HCT116 (cell line): ENCODE measurements around the gene DOCK4. TPM values are rescaled to one million over a fixed set of nuclear protein-coding genes. Genes with fewer than 3 reads are reported as not detected.

ENCODE experiments used
- ATAC-seq: fragments of 200-7000 bp; cut with Tn5 transposase; 2 replicates; pipeline ENCODE4 v1.9.1; 2020; ENCODE audit warnings: mild to moderate bottlenecking, moderate library complexity
- BruUV-seq: library from RNA; stranded (reverse); fragments of 400-500 nt; replicated peaks from 2 replicates; lab custom pipeline; 2021; lab: Mats Ljungman, UMichigan
- CTCF ChIA-PET: fragments of 300-600 bp; sonication (Branson Sonifier 250); formaldehyde crosslinking; loops from one replicate; lab custom pipeline; 2021; ENCODE audit warnings: antibody characterized with exemption; lab: Charles Lee
- POLR2A ChIA-PET: fragments of 300-600, 350-600 bp; sonication (Branson Sonifier 250); formaldehyde crosslinking; loops from one replicate; lab custom pipeline; 2021; ENCODE audit warnings: antibody characterized with exemption; lab: Charles Lee
- RAD21 ChIA-PET, 2 experiments: fragments of 300-600 bp; sonication (Branson Sonifier 250); formaldehyde crosslinking; loops; one replicate each; lab custom pipeline; 2023; ENCODE audit warnings: low total read pairs in 2 of 2; ENCODE audit not compliant: uncharacterized antibody in 2 of 2, unreplicated experiment in 2 of 2, low non-redundant PET in 1 of 2; lab: Charles Lee
- DNase-seq: peaks from one replicate; pipeline ENCODE4 v3.0.0-alpha.2; 2010; ENCODE audit warnings: low read depth, low spot score
- H2AFZ ChIP-seq: fragments of 200-600 bp; shearing (Covaris generic), sonication (generic); 2 replicates; pipeline ENCODE4 v1.6.1; 2017; ENCODE audit warnings: low read depth, mixed run types, mixed read lengths, antibody characterized with exemption, low read length; ENCODE audit not compliant: poor library complexity, severe bottlenecking
- H3K27ac ChIP-seq: 2 replicates; pipeline ENCODE4 v1.5.1; 2012; ENCODE audit warnings: low read depth, low read length
- H3K27me3 ChIP-seq: fragments of 200-600 bp; sonication (generic); 2 replicates; pipeline ENCODE4 v1.6.1; 2016; ENCODE audit warnings: mixed run types, low read length, mixed read lengths; ENCODE audit not compliant: insufficient read depth
- H3K36me3 ChIP-seq, 2 experiments: fragments of 200-500 bp in 1 of 2; fragments of 200-600 bp in 1 of 2; sonication (Bioruptor generic) in 1 of 2; sonication (generic) in 1 of 2; 2 replicates each; pipeline versions ENCODE4 v1.5.1 to v1.6.1; 2014 to 2016; ENCODE audit warnings: low read length in 2 of 2, inconsistent platforms in 1 of 2, mixed read lengths in 1 of 2, mixed run types in 1 of 2; ENCODE audit not compliant: insufficient read depth in 2 of 2, control insufficient read depth in 1 of 2
- H3K4me1 ChIP-seq, 2 experiments: fragments of 200-600 bp in 1 of 2; sonication (generic) in 1 of 2; 2 replicates each; pipeline versions ENCODE4 v1.5.1 to v1.6.1; 2012 to 2017; ENCODE audit warnings: low read length in 2 of 2, inconsistent platforms in 1 of 2, mild to moderate bottlenecking in 1 of 2, mixed read lengths in 1 of 2, mixed run types in 1 of 2, moderate library complexity in 1 of 2; ENCODE audit not compliant: insufficient read depth in 2 of 2, control insufficient read depth in 1 of 2
- H3K4me2 ChIP-seq: fragments of 200-600 bp; sonication (generic); 2 replicates; pipeline ENCODE4 v1.6.1; 2017; ENCODE audit warnings: mixed run types, low read length, mixed read lengths
- H3K4me3 ChIP-seq, 2 experiments: fragments of 200-600 bp in 1 of 2; sonication (generic) in 1 of 2; replicated peaks in 1 of 2; 2 replicates each; pipeline ENCODE4 v1.5.1; 2011 to 2016; ENCODE audit warnings: low read length in 2 of 2, control low read depth in 1 of 2, low read depth in 1 of 2, mild to moderate bottlenecking in 1 of 2, mixed read lengths in 1 of 2, mixed run types in 1 of 2
- H3K79me2 ChIP-seq: fragments of 200-600 bp; sonication (generic); 2 replicates; pipeline ENCODE4 v1.6.1; 2017; ENCODE audit warnings: mild to moderate bottlenecking, mixed run types, low read length, moderate library complexity, mixed read lengths; ENCODE audit not compliant: insufficient read depth
- H3K9ac ChIP-seq: fragments of 200-600 bp; sonication (generic); 2 replicates; pipeline ENCODE4 v1.6.1; 2016; ENCODE audit warnings: low read length, mixed read lengths
- H3K9me2 ChIP-seq: fragments of 200-600 bp; sonication (generic), shearing (Covaris generic); 2 replicates; pipeline ENCODE4 v1.6.1; 2017; ENCODE audit warnings: mixed run types, mild to moderate bottlenecking, moderate library complexity; ENCODE audit not compliant: insufficient read depth
- H3K9me3 ChIP-seq, 2 experiments: fragments of 200-500 bp in 1 of 2; fragments of 200-600 bp in 1 of 2; sonication (Bioruptor generic) in 1 of 2; sonication (generic) in 1 of 2; 2 replicates each; pipeline ENCODE4 v1.6.1; 2014 to 2017; ENCODE audit warnings: low read length in 2 of 2, mixed read lengths in 2 of 2, inconsistent platforms in 1 of 2, low read depth in 1 of 2, mild to moderate bottlenecking in 1 of 2, mixed run types in 1 of 2, moderate library complexity in 1 of 2; ENCODE audit not compliant: control insufficient read depth in 1 of 2, insufficient read depth in 1 of 2
- H4K20me1 ChIP-seq: fragments of 200-600 bp; sonication (generic), shearing (Covaris generic); 2 replicates; pipeline ENCODE4 v1.6.1; 2017; ENCODE audit warnings: mixed run types, mild to moderate bottlenecking, moderate library complexity; ENCODE audit not compliant: insufficient read depth
- CEBPB ChIP-seq: IDR thresholded peaks from 2 replicates; pipeline ENCODE4 v1.6.1; 2012; ENCODE audit warnings: low read depth
- ELF1 ChIP-seq: IDR thresholded peaks from 2 replicates; pipeline ENCODE4 v1.6.1; 2012; ENCODE audit warnings: low read depth, borderline replicate concordance
- FOSL1 ChIP-seq: IDR thresholded peaks from 2 replicates; pipeline ENCODE4 v1.6.1; 2012; ENCODE audit warnings: low read depth
- JUND ChIP-seq: IDR thresholded peaks from 2 replicates; pipeline ENCODE4 v1.6.1; 2012
- POLR2A ChIP-seq: IDR thresholded peaks from 2 replicates; pipeline ENCODE4 v1.7.0; 2011; ENCODE audit warnings: borderline replicate concordance; ENCODE audit not compliant: insufficient read depth, insufficient read length; ENCODE audit errors: extremely low read depth
- POLR2AphosphoS5 ChIP-seq: IDR thresholded peaks from 2 replicates; pipeline ENCODE4 v1.6.1; 2011; ENCODE audit warnings: mild to moderate bottlenecking, low read depth, low read length, moderate library complexity
- RAD21 ChIP-seq: IDR thresholded peaks from 2 replicates; pipeline ENCODE4 v1.6.1; 2012; ENCODE audit warnings: low read depth, mild to moderate bottlenecking
- SP1 ChIP-seq: IDR thresholded peaks from 2 replicates; pipeline ENCODE4 v1.6.1; 2012; ENCODE audit warnings: low read depth
- ZFX ChIP-seq: fragments of 450-650 bp; IDR thresholded peaks from 2 replicates; pipeline ENCODE4 v1.6.1; 2017
- intact Hi-C: fragments of 100-400 bp; cut with micrococcal nuclease; formaldehyde crosslinking; loops from 2 replicates; pipeline ENCODE4 v1.10.0; 2022
- total RNA-seq: library from RNA; stranded (reverse); gene quantifications from one replicate; pipeline ENCODE4 v1.2.1, GENCODE V29; 2021; ENCODE audit not compliant: unreplicated experiment
- TF ChIP-seq, protein P1 (sequence below): IDR thresholded peaks from 2 replicates; pipeline ENCODE4 v1.6.1; 2012; ENCODE audit warnings: low read depth

The DOCK4 gene
- total RNA-seq, 1 experiment from 2014 or later: 2.2 TPM

- DNase-seq: no peak
Observed at GRCh38 chr7:112238852-112239610, 32.8 kb upstream of the DOCK4 start.

More at GRCh38 chr7:112238852-112239610, 32.8 kb upstream of the DOCK4 start:
- RAD21 ChIA-PET: no interaction called here
- Histone ChIP-seq H3K79me2 (peaks cover 3% of the 10 kb centered on the region; the same call in 1 of the 2 replicates), H3K36me3 (no peaks in the 10 kb centered on the region), H3K27ac (no peak overlapping the region), H3K27me3 (no peaks in the 10 kb centered on the region), H3K4me3 (no peak overlapping the region), H3K9me2 (no peaks in the 10 kb centered on the region), H3K9ac (no peak overlapping the region), H3K4me2 (no peak overlapping the region), H3K4me1 (peaks cover 0 to 6% of the 10 kb centered on the region in 2 experiments; a peak in 1 of 4 replicates), H3K9me3 (no peaks in the 10 kb centered on the region), H2AFZ (no peak overlapping the region), H4K20me1 (no peaks in the 10 kb centered on the region)
- no peak for TF ChIP-seq RAD21
- TF ChIP-seq SP1: no peak
- no peak for TF ChIP-seq CEBPB
- TF ChIP-seq POLR2AphosphoS5: no peak
- TF ChIP-seq JUND: no peak
- TF ChIP-seq, protein P1, sequence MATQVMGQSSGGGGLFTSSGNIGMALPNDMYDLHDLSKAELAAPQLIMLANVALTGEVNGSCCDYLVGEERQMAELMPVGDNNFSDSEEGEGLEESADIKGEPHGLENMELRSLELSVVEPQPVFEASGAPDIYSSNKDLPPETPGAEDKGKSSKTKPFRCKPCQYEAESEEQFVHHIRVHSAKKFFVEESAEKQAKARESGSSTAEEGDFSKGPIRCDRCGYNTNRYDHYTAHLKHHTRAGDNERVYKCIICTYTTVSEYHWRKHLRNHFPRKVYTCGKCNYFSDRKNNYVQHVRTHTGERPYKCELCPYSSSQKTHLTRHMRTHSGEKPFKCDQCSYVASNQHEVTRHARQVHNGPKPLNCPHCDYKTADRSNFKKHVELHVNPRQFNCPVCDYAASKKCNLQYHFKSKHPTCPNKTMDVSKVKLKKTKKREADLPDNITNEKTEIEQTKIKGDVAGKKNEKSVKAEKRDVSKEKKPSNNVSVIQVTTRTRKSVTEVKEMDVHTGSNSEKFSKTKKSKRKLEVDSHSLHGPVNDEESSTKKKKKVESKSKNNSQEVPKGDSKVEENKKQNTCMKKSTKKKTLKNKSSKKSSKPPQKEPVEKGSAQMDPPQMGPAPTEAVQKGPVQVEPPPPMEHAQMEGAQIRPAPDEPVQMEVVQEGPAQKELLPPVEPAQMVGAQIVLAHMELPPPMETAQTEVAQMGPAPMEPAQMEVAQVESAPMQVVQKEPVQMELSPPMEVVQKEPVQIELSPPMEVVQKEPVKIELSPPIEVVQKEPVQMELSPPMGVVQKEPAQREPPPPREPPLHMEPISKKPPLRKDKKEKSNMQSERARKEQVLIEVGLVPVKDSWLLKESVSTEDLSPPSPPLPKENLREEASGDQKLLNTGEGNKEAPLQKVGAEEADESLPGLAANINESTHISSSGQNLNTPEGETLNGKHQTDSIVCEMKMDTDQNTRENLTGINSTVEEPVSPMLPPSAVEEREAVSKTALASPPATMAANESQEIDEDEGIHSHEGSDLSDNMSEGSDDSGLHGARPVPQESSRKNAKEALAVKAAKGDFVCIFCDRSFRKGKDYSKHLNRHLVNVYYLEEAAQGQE: no peak
- TF ChIP-seq ELF1: no peak
- no peak for TF ChIP-seq ZFX
- TF ChIP-seq POLR2A: no peak
- TF ChIP-seq FOSL1: no peak
- POLR2A ChIA-PET: no interaction called here
- peak; percentile 66; the same call in 1 of the 2 replicates for ATAC-seq
- BruUV-seq: no TSS peak
- intact Hi-C loops: no loop called here
- CTCF ChIA-PET: no interaction called here
